GM12891 (cell line): ENCODE results near the gene SKI.

Source experiments
- POLR2A ChIP-seq: IDR thresholded peaks from 2 replicates; pipeline ENCODE4 v1.6.1; 2011; ENCODE audit warnings: low read depth, low read length, control low read depth
- POLR2AphosphoS5 ChIP-seq: IDR thresholded peaks from 2 replicates; pipeline ENCODE4 v1.6.1; 2011; ENCODE audit warnings: low read depth, low read length, control low read depth

- TF ChIP-seq POLR2A (no peak), POLR2AphosphoS5 (no peak)
Observed at GRCh38 chr1:2356401-2356800, 128.3 kb downstream of the SKI start.
